GM12891 (cell line): Measurements from ENCODE around the gene NLGN1.

Experiments used
- PAX5 ChIP-seq: IDR thresholded peaks from 2 replicates; pipeline ENCODE4 v1.6.1; 2011; ENCODE audit warnings: low read length, moderate library complexity, mild to moderate bottlenecking; ENCODE audit not compliant: insufficient read depth, severe bottlenecking
- POLR2A ChIP-seq: IDR thresholded peaks from 2 replicates; pipeline ENCODE4 v1.6.1; 2011; ENCODE audit warnings: low read depth, low read length, control low read depth
- POLR2AphosphoS5 ChIP-seq: IDR thresholded peaks from 2 replicates; pipeline ENCODE4 v1.6.1; 2011; ENCODE audit warnings: low read depth, low read length, control low read depth
- SPI1 ChIP-seq: IDR thresholded peaks from 2 replicates; pipeline ENCODE4 v1.6.1; 2011; ENCODE audit warnings: low read depth, low read length, control low read depth
- TAF1 ChIP-seq: IDR thresholded peaks from 2 replicates; pipeline ENCODE4 v1.6.1; 2011; ENCODE audit warnings: low read depth, low read length, control low read depth

- TF ChIP-seq POLR2AphosphoS5 (no peak), POLR2A (no peak), TAF1 (no peak), PAX5 (no peak), SPI1 (no peak)
Observed at GRCh38 chr3:173586166-173586565, 188.6 kb downstream of the NLGN1 start.
